ACHN (cell line): ENCODE results near the gene ZNF132.
"Not testable (repeated sequence)": the region's sequence is repeated elsewhere in the genome, so short reads cannot be mapped to it uniquely, and the experiment has no call there.

Source experiments
- DNase-seq: peaks from one replicate; pipeline ENCODE4 v3.0.0-alpha.2; 2015
- in situ Hi-C: cut with HindIII; loops from 2 replicates; pipeline ENCODE4 v1.10.0; 2017; ENCODE audit warnings: low sequenced_read_pairs, low pct_ligation_motif_present, low pct_unique_long_range_greater_than_20kb

ZNF132 gene

DNA sequence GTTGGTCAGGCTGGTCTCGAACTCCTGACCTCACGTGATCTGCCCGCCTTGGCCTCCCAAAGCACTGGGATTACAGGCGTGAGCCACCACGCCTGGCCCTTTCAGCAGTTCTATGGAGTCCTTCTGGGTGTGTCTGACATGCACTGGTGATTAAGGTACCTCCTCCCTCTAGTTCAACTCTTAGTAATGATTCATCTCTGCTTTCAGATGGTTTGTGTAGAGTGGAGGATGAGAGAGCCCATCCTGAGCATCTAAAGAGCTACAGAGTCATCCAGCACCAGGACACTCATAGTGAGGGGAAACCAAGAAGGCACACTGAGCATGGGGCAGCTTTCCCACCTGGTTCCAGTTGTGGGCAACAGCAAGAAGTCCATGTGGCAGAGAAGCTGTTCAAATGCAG is 23.3 kb downstream of the ZNF132 start:
- in situ Hi-C loops = no loop called here
- no peak for DNase-seq

DNA sequence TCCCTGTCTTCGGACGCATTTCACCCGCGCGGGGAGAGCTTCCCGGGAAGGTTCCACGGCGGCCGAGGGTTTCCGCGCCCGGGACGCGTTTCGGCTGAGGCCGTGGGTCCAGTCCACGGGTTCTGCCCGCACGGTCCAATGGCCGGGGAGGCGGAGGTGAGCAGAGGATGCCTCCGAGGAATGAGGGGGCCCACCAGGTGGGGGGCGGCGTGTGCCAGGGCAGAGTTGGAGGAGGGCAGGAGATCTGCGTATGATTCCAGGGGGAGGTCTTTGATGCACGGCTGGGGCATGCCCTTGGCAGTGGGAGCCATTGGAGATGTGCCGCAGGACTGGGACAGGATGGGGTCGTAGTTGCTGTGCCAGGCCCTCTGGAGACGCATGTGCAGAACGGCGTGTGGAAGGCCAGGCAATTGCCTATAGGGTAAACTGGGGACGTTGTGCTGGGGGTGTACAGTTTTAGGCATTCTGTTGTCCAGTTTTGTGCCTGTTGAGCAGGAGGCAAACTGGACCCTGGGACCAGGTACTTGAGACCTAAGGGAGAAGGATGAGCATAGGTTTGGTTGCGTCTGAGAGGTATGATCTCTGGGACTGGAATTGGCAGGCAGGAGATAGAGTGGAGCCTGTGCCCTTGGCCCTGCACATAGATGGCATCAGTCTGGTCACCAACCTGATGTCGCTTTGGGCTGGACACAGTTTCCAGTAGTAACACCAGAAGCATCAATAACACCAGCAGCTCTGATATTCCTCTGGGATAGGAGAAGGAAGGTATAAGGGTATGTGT is 30.8 kb downstream of the ZNF132 start:
- peak; percentile 41 for DNase-seq
- in situ Hi-C loops = no loop called here

DNA sequence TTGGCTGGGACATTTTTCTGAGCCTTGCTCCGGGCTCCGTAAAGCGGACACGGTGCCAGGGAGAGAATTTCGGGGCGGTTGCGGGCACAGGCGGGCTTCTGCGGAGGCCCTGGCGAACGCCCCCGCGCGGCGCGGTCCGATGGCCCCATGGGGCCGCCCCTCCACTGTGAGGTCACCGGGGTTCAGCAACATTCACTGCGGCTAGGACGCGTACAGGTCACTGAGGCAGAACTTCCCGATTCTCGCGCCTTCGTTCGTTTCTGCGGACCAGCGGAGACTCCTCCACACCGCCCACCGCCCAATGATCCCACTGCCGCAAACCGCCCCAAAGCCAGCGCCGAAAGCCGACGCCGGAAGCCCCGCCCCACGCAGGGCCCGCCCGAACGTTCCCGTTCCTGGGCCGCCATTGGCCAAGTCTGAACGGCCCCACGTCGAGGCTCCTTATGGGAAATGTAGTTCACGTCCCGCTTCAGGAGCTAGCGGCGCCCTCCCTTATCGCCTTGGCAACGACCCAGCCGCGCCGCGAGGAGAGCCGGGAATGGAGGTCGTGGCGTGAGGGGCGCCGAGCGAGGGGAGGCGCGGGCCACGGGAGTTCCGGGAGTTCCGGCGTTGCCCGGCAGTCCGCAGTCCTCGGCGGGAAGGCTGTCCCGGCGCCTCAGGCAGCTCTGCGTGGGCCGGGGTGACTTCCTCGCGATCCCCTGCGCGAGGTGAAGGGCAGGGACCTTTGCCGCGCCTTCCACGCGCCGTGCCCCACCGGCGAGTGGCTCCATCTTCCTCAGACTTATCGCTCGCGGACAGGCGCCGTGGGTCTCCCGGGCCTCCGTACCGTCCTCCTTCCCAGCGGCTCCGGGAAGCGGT is 31.6 kb downstream of the ZNF132 start, which contains the start of gene ZNF584:
Gene ZNF584 (plus strand): TSS at position 498 of the 858 bp plus-strand sequence. CDS start 499 bp downstream, outside the sequence.
- DNase-seq = peak; percentile 92
- in situ Hi-C loops = no loop called here

GRCh38 chr19:58407658-58408151 is 32.2 kb downstream of the ZNF132 start:
- no peak for DNase-seq
- in situ Hi-C loops = no loop called here

DNA sequence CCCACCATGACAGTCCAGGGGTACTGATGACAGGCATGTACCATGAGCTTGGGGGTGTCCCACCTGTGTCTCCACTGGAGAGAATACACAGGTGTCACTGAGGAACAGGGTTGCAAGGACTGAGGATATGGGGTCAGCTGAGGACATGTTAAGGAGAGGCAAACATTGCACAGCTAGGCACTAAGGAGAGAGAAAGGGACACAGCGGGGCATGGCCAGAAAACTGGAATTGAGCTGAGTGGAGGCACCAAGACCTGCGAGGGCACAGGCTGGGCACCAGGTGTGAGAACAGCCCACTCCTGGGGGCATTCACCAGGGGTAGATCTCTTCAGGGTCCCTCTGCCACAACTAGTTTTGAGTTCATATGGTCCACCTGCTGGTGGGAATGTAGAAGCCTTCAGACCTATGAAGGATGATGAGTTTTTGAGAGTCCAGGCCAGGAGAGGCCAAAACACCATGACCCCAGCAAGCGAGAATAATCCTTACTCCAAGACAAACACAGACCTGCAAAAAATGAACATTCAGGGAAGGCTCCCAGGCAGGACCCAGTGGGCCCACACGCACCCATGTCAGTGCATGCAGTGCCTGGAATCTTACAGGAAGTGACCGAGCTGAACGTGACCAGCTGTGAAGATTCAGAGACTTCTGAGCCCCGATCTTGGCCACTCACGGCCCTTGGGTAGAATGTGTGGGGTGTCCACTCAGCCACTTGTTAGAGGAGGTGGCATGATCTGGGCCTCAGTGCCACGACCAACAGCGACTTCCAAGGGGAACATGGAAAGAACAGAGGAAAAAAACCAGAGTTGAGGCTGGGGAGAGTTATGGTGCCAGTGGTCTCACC is 32.9 kb downstream of the ZNF132 start:
- DNase-seq = no peak
- in situ Hi-C loops = no loop called here

DNA sequence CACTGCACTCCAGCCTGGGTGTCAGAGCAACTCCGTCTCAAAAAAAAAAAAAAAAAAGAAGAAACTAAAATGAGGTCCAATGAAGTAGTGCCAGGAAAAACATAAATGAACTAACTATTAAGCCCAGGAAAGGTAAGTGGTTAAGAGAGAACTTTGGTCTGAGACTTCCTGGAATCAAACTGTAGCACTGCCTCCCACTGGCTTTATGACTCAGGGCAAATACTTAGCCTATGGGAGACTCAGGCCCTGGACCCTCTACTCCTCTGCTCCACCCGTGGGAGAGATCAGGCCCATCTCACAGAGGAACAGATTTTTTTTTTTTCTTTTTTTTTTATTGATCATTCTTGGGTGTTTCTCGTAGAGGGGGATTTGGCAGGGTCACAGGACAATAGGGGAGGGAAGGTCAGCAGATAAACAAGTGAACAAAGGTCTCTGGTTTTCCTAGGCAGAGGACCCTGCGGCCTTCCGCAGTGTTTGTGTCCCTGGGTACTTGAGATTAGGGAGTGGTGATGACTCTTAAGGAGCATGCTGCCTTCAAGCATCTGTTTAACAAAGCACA is 36.0 kb downstream of the ZNF132 start:
- DNase-seq, in situ Hi-C loops: not testable (repeated sequence)

DNA sequence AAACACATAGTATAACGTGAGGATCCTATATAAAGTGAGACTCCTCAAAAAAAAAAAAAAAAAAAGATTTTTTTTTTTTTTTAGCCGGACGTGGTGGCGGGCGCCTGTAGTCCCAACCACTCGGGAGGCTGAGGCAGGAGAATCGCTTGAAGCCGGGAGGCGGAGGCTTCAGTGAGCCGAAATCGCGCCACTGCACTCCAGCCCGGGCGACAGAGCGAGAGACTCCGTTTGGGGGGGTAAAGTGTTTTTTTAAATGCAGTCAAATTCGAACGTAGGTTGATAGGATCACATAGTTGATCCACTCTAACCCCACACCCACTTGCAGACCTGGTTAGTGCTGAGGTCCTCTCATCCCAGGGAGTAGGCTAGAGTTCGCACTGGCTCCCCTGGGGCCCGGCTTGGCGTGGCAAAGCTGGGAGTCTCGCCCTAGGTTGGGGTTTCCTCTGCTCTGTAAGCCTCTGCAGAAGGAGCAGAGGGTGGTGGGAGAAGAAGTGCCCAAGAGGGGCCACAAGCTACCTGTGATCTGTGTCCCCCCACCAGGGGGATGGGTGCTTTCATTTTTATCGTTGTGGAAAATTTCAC is 38.0 kb downstream of the ZNF132 start:
- DNase-seq = no peak
- in situ Hi-C loops = no loop called here

GRCh38 chr19:58400916-58401839 is 38.8 kb downstream of the ZNF132 start:
- in situ Hi-C loops = no loop called here
- peak; percentile 97 for DNase-seq

DNA sequence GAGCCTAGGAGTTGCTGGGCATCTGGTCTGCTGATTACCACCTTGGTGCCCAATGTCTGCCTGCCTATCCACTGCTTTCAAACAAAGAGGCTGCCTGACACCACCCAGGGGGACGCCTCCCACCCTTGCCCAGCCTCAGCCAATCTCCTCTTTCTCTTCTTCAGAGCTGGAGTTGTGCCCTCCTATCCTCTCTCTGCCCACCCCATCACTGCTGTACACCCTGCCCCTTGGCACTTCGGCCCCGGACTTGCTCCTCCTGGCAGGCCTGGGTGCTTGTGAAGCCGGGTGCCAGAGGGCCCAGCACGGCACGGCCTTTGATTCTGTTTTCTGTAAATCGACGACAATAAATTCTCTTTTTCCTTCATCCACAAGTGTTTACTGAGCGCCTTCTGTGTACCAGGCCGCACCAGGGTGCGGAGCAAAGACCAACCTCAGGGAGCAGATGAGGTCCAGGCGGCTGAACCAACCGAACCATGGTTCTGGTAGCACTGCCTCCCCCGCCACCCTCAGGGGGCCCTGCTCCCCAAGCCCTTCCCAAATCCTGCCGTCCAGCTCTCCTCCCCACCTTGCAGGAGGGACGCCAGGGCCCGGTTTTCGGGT is 39.5 kb downstream of the ZNF132 start:
- in situ Hi-C loops = no loop called here
- DNase-seq = no peak

GRCh38 chr19:58399903-58400302 is 40.0 kb downstream of the ZNF132 start:
- in situ Hi-C loops = no loop called here
- no peak for DNase-seq

DNA sequence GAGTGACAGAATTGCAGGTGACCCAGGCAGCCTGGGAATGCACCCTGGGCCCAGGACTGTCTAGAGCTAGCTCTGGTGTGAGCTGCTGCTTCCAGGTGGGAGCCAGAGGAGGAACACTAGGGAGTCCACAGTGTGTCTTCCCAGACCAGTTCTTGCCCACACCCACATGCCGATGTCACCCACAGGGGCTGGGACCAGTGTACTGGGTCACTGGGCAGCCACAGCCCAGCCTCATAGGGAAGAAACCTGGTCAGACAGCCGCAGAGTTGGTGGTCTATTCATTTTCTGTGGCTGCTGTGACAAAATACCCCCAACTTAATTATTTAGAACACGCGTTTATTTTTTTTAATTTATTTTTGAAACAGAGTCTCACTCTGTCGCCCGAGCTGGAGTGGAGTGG is 41.4 kb downstream of the ZNF132 start:
- DNase-seq = no peak
- in situ Hi-C loops = no loop called here

DNA sequence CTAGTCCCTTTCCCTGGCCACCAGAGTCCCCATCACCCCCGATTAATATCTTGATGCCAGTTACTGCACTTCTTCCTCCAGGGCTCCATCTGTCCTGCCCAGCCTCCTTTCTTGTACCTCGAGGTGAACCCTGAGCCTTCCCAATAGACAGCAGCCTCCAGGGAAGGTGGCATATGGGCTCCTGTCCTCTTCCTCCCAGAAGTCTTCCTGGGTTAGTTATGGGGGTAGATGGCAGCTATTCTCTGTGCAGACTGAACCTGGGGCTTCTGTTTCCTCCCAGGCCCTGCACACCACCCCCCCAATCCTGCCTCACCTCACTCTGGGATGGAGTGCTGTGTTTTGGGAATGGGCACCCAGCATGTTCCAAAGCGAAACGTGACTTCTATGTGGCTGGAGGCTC is 41.9 kb downstream of the ZNF132 start:
- in situ Hi-C loops = no loop called here
- no peak for DNase-seq

GRCh38 chr19:58397533-58398037 is 42.4 kb downstream of the ZNF132 start:
- in situ Hi-C loops = no loop called here

DNA sequence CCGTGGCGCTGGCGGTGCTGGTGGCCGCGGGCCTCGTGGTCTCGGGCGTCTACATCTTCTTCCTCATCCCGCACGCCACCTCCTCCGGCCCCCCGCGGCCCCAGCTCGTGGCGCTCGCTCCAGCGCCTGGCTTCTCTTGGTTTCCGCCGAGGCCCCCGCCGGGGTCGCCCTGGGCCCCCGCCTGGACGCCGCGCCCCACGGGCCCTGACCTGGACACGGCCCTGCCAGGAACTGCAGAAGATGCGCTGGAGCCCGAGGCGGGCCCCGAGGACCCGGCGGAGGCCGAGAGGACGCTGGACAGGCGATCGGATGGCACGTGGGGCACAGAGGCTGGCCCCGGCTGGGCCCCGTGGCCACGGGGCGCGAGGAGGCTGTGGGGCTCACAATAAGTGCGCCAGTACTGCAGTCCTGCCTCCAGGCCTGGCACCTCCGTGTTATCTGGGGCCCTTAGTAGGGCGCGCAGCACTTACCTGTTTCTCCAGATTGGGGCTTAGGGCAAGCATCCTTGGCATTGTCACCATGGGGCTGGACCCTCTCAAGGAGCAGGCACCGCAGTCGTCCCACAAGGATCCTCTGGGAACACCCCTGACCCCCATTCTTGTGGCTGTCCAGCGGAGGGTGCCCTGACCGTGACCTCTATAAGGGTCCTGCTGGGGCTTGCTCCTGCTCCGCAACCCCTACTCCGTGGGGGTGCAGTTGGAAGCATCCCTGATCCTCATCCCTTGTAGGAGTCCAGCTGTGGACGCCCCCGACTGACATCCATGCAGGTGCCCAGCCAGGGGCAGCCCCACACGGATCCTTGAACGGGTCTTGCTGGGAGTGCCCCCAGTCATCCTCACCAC is 43.0 kb downstream of the ZNF132 start:
- no peak for DNase-seq
- in situ Hi-C loops = no loop called here

More at GRCh38 chr19:58397533-58398037, 42.4 kb downstream of the ZNF132 start:
- DNase-seq = no peak

- in situ Hi-C loops = no loop called here
- no peak for DNase-seq
Measured at GRCh38 chr19:58395979-58396627, 43.9 kb downstream of the ZNF132 start.
